Stimulated activated CD4-positive, alpha-beta T cell treated with anti-CD3 and anti-CD28 coated beads, Interleukin-1b, Interleukin-23, amount 100 ng/mL, for 4 hours (primary cell): ENCODE data around the gene ABCC8.

Experiments
- DNase-seq, 2 donors: peaks; one replicate each; pipeline ENCODE4 v3.0.0-alpha.2; 2020; ENCODE audit warnings: low read depth in 2 of 2

The ABCC8 gene

GRCh38 chr11:17386331-17387084 lies 90.1 kb downstream of the ABCC8 start:
- peak in 1 of 2 donors; percentile 39 for DNase-seq

GRCh38 chr11:17385926-17386325 lies 90.7 kb downstream of the ABCC8 start:
- DNase-seq, result no peak

GRCh38 chr11:17385492-17385891 lies 91.2 kb downstream of the ABCC8 start:
- DNase-seq, result no peak

GRCh38 chr11:17384002-17384511 lies 92.6 kb downstream of the ABCC8 start:
- peak; percentile 71 to 74 for DNase-seq

GRCh38 chr11:17383461-17383860 lies 93.2 kb downstream of the ABCC8 start:
- DNase-seq, result no peak

GRCh38 chr11:17382046-17382728 lies 94.5 kb downstream of the ABCC8 start:
- no peak for DNase-seq

GRCh38 chr11:17381156-17381555 lies 95.5 kb downstream of the ABCC8 start:
- DNase-seq, result no peak

- DNase-seq, result no peak
These were observed 97.1 kb downstream of the ABCC8 start for GRCh38 chr11:17379383-17380180.

GRCh38 chr11:17378655-17379054 lies 98.0 kb downstream of the ABCC8 start:
- DNase-seq, result no peak

- no peak for DNase-seq
These were observed 100.2 kb downstream of the ABCC8 start for GRCh38 chr11:17376493-17376892.

GRCh38 chr11:17375547-17375946 lies 101.1 kb downstream of the ABCC8 start:
- no peak for DNase-seq

- DNase-seq, result no peak
These were observed 105.0 kb downstream of the ABCC8 start for GRCh38 chr11:17371614-17372013.

GRCh38 chr11:17369684-17370243 lies 106.9 kb downstream of the ABCC8 start:
- DNase-seq, result no peak

- DNase-seq, result no peak
These were observed 107.6 kb downstream of the ABCC8 start for GRCh38 chr11:17369094-17369493.

GRCh38 chr11:17368551-17368950 lies 108.1 kb downstream of the ABCC8 start:
- DNase-seq, result no peak

- no peak for DNase-seq
These were observed 110.2 kb downstream of the ABCC8 start for GRCh38 chr11:17366495-17366894.

- peak in 1 of 2 donors; percentile 55 for DNase-seq
These were observed 122.0 kb downstream of the ABCC8 start for GRCh38 chr11:17354601-17354991.

- DNase-seq, result no peak
These were observed 122.6 kb downstream of the ABCC8 start for GRCh38 chr11:17353821-17354600.

GRCh38 chr11:17352950-17353820 lies 123.5 kb downstream of the ABCC8 start:
- peak; percentile 41 to 49 for DNase-seq

GRCh38 chr11:17351510-17352176 lies 125.0 kb downstream of the ABCC8 start, which contains the start of gene NCR3LG1:
Gene NCR3LG1, plus strand, starts transcription at chr11:17351800. Its CDS starts 170 bp downstream, at chr11:17351970.
- peak; percentile 51 to 62 for DNase-seq
